OCI-LY7 (cell line): ENCODE results near the gene AREG. TPM values are rescaled to one million over a fixed set of nuclear protein-coding genes. Genes with fewer than 3 reads are reported as not detected.

Source experiments
- BruUV-seq: library from RNA; stranded (reverse); fragments of 400-500 nt; replicated peaks from 2 replicates; lab custom pipeline; 2021; lab: Mats Ljungman, UMichigan
- CTCF ChIA-PET: fragments of 300-600 bp; sonication (Branson Sonifier 250); formaldehyde crosslinking; loops from one replicate; lab custom pipeline; 2022; ENCODE audit warnings: antibody characterized with exemption; ENCODE audit not compliant: unreplicated experiment; lab: Charles Lee
- POLR2A ChIA-PET: fragments of 300-600 bp; sonication (Branson Sonifier 250); formaldehyde crosslinking; loops from one replicate; lab custom pipeline; 2022; ENCODE audit warnings: antibody characterized with exemption; lab: Charles Lee
- DNase-seq: peaks from one replicate; pipeline ENCODE4 v3.0.0-alpha.2; 2015; ENCODE audit warnings: low spot score
- H2AFZ ChIP-seq: fragments of 200-600 bp; sonication (generic), shearing (Covaris generic); 2 replicates; pipeline ENCODE4 v1.6.1; 2014; ENCODE audit warnings: mild to moderate bottlenecking, antibody characterized with exemption, low read length, moderate library complexity
- H3K27ac ChIP-seq: fragments of 200-600 bp; sonication (generic); 2 replicates; pipeline ENCODE4 v1.5.1; 2014; ENCODE audit warnings: mixed run types, low read depth, mild to moderate bottlenecking, moderate library complexity, low read length, inconsistent platforms; ENCODE audit not compliant: poor library complexity, severe bottlenecking
- H3K36me3 ChIP-seq: fragments of 200-600 bp; sonication (generic); 2 replicates; pipeline ENCODE4 v1.6.1; 2014; ENCODE audit warnings: mild to moderate bottlenecking, antibody characterized with exemption, low read length, moderate library complexity, mixed read lengths; ENCODE audit not compliant: insufficient read depth
- H3K4me1 ChIP-seq: fragments of 200-600 bp; sonication (generic); 2 replicates; pipeline ENCODE4 v1.5.1; 2014; ENCODE audit warnings: mild to moderate bottlenecking, low read length; ENCODE audit not compliant: insufficient read depth, poor library complexity, severe bottlenecking
- H3K4me2 ChIP-seq: fragments of 200-600 bp; sonication (generic); 2 replicates; pipeline ENCODE4 v1.6.1; 2014; ENCODE audit warnings: mild to moderate bottlenecking, low read length
- H3K4me3 ChIP-seq: fragments of 200-600 bp; sonication (generic); 2 replicates; pipeline ENCODE4 v1.5.1; 2014; ENCODE audit warnings: mild to moderate bottlenecking, low read depth, low read length; ENCODE audit not compliant: poor library complexity, severe bottlenecking
- H3K79me2 ChIP-seq: fragments of 200-600 bp; sonication (generic); 2 replicates; pipeline ENCODE4 v1.6.1; 2016; ENCODE audit warnings: low read depth, mild to moderate bottlenecking, low read length, moderate library complexity, mixed read lengths; ENCODE audit not compliant: insufficient read depth
- H3K9me2 ChIP-seq: fragments of 200-600 bp; sonication (generic); 2 replicates; pipeline ENCODE4 v1.6.1; 2016; ENCODE audit warnings: mild to moderate bottlenecking, low read length, mixed read lengths; ENCODE audit not compliant: insufficient read depth
- H3K9me3 ChIP-seq: fragments of 200-600 bp; sonication (generic); 2 replicates; pipeline ENCODE4 v1.6.1; 2014; ENCODE audit warnings: mild to moderate bottlenecking, mixed run types, low read length, mixed read lengths
- H4K20me1 ChIP-seq: fragments of 200-600 bp; sonication (generic); 2 replicates; pipeline ENCODE4 v1.6.1; 2014; ENCODE audit warnings: mild to moderate bottlenecking, antibody characterized with exemption, low read length, moderate library complexity, mixed read lengths; ENCODE audit not compliant: insufficient read depth
- EZH2phosphoT487 ChIP-seq: fragments of 200-600 bp; sonication (generic); IDR thresholded peaks from 2 replicates; pipeline ENCODE4 v1.6.1; 2018; ENCODE audit warnings: low read depth, borderline replicate concordance, mild to moderate bottlenecking, mixed run types, antibody characterized with exemption, low read length, moderate library complexity, mixed read lengths
- intact Hi-C: fragments of 100-400 bp; cut with micrococcal nuclease; formaldehyde crosslinking; loops from one replicate; pipeline ENCODE4 v1.10.0; 2022; ENCODE audit not compliant: unreplicated experiment
- total RNA-seq, 2 experiments: library from RNA; depleted of rRNA in 1 of 2; stranded (reverse); fragments of >200 nt in 1 of 2; shearing (Covaris generic) in 1 of 2; gene quantifications; 2 replicates each; pipeline ENCODE4 v1.2.3, GENCODE V29; 2014 to 2022
- TF ChIP-seq, protein P1 (sequence below): fragments of 200-600 bp; sonication (generic); conservative IDR thresholded peaks from 2 replicates; pipeline ENCODE4 v1.5.1; 2014; ENCODE audit warnings: mild to moderate bottlenecking, antibody characterized with exemption, low read length, moderate library complexity, mixed read lengths

AREG gene
- total RNA-seq, 2 experiments from 2014 or later = not detected

DNA sequence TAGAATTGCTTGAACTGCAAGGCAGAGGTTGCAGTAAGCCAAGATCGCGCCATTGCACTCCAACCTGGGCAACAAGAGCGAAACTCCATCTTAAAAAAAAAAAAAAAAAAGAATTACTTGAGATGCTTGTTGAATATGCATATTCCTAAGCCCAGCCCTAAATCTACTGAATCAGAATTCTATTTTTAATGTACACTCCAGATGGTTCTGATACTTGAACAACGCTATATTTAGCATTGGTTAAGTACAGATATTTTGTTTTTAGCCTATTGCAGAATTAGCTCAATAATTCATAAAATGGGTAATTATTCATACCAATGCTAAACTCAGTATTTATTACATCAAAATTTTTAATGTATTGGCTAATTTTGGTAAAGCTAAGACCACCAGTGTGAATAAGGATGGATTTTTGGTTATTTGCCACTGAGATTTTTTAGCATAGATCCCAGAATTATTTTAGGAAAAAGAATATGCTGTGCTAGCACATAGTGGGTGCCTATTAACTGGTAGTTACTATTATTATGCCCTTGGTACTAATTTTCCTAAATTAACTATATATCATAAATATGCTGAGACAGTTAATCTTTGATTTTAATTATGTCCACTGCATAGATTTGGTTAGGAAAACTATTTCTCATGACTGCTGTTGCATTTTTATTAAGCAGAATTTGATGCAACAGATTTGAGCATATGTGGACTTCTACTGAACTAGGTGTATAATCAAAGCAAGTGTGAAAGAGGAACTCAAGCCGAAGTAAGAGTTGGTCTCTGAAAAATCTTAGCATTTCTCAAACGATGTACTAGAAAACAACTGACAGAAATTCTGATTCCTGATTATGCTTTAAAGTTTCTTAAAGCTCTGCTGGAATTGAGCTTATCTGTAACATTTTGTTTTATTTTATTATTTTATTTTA is 9.2 kb downstream of the AREG start:
- no peak for TF ChIP-seq EZH2phosphoT487
- TF ChIP-seq, protein P1, sequence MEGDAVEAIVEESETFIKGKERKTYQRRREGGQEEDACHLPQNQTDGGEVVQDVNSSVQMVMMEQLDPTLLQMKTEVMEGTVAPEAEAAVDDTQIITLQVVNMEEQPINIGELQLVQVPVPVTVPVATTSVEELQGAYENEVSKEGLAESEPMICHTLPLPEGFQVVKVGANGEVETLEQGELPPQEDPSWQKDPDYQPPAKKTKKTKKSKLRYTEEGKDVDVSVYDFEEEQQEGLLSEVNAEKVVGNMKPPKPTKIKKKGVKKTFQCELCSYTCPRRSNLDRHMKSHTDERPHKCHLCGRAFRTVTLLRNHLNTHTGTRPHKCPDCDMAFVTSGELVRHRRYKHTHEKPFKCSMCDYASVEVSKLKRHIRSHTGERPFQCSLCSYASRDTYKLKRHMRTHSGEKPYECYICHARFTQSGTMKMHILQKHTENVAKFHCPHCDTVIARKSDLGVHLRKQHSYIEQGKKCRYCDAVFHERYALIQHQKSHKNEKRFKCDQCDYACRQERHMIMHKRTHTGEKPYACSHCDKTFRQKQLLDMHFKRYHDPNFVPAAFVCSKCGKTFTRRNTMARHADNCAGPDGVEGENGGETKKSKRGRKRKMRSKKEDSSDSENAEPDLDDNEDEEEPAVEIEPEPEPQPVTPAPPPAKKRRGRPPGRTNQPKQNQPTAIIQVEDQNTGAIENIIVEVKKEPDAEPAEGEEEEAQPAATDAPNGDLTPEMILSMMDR = no peak
- H3K79me2 ChIP-seq = no peaks in the 10 kb centered on the region
- no peaks in the 10 kb centered on the region for H4K20me1 ChIP-seq
- POLR2A ChIA-PET = interaction anchor here (0.7 kb wide), 1 partner anchor 23 kb away, joined by 3 read pairs; no protein-coding TSS in a partner anchor
- CTCF ChIA-PET = no interaction called here
- no peak overlapping the region for H3K27ac ChIP-seq
- no peaks in the 10 kb centered on the region for H3K36me3 ChIP-seq
- H3K4me3 ChIP-seq = no peak overlapping the region
- no peak overlapping the region for H2AFZ ChIP-seq
- H3K4me2 ChIP-seq = no peak overlapping the region
- intact Hi-C loops = no loop called here
- BruUV-seq = no TSS peak
- no peaks in the 10 kb centered on the region for H3K9me2 ChIP-seq
- no peaks in the 10 kb centered on the region for H3K9me3 ChIP-seq
- H3K4me1 ChIP-seq = no peaks in the 10 kb centered on the region
- DNase-seq = no peak

DNA sequence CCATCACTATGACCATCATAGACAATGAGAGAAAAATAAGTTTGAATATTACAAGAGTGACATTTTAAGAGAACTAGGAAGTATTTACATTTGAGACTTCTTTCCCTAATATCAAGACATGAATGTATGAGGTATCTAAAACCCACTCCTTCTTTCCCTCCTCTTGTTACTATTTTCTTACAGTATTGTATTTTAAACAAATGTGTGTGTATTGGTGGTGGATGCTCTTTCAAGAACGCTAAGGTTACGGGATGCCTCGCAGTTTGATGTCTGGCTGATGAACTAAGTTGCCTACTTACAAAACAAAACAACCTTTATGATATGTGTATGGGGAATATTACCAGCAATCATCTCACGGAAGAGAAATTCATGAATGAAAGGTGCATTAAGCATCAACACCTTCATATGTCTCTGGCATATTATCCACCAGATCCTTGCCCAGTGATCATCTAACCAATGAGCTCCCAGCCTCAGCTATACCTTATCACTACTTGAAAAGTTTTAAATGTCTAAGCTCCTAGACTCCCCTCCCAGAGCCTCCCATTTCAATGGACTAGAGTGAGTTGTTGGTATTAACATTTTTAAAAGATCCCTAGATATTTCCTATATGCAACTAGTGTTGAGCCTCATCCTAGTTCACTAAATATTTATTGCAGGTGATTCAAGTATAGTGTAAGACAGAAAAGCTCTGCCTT is 10.6 kb downstream of the AREG start:
- Histone ChIP-seq H3K9me3 (no peaks in the 10 kb centered on the region), H2AFZ (no peak overlapping the region), H3K27ac (no peak overlapping the region), H3K9me2 (no peaks in the 10 kb centered on the region), H4K20me1 (no peaks in the 10 kb centered on the region), H3K4me3 (no peak overlapping the region), H3K36me3 (no peaks in the 10 kb centered on the region), H3K79me2 (no peaks in the 10 kb centered on the region), H3K4me1 (no peaks in the 10 kb centered on the region), H3K4me2 (no peak overlapping the region)
- POLR2A ChIA-PET = no interaction called here
- TF ChIP-seq, protein P1 = no peak
- no peak for TF ChIP-seq EZH2phosphoT487
- DNase-seq = no peak
- CTCF ChIA-PET = no interaction called here
- BruUV-seq = no TSS peak
- intact Hi-C loops = no loop called here
